Heart left ventricle (tissue), 16 donors: Measurements from ENCODE around the gene CTNNB1. TPM values are rescaled to one million over a fixed set of nuclear protein-coding genes. Genes with fewer than 3 reads are reported as not detected.

Experiments
- ATAC-seq, 4 donors: fragments of 200-7000 bp; cut with Tn5 transposase; one replicate each; pipeline ENCODE4 v1.9.1; 2020 to 2022; ENCODE audit warnings: moderate library complexity in 4 of 4, mild to moderate bottlenecking in 3 of 4, moderate number of reproducible peaks in 1 of 4
- DNase-seq, 5 donors: peaks; one replicate each; pipeline ENCODE4 v3.0.0-alpha.2; 2020
- H3K27ac ChIP-seq, 12 donors: fragments of 200-600 bp; sonication (generic) in 4 of 12; one replicate each; pipeline versions ENCODE4 v1.5.0 to v1.8.0; 2016 to 2022; ENCODE audit warnings: mild to moderate bottlenecking in 2 of 12
- H3K27me3 ChIP-seq, 9 donors: fragments of 200-600 bp; sonication (generic) in 2 of 9; one replicate each; pipeline versions ENCODE4 v1.5.1 to v1.8.0; 2016 to 2022; ENCODE audit warnings: mild to moderate bottlenecking in 3 of 9
- H3K36me3 ChIP-seq, 9 donors: fragments of 200-600 bp; sonication (generic) in 2 of 9; one replicate each; pipeline versions ENCODE4 v1.5.0 to v1.8.0; 2018 to 2022; ENCODE audit warnings: mild to moderate bottlenecking in 2 of 9
- H3K4me1 ChIP-seq, 12 donors: fragments of 200-600 bp; sonication (generic) in 4 of 12; one replicate each; pipeline versions ENCODE4 v1.5.0 to v1.8.0; 2016 to 2022; ENCODE audit warnings: mild to moderate bottlenecking in 3 of 12
- H3K4me3 ChIP-seq, 12 donors: fragments of 200-600 bp; sonication (generic) in 4 of 12; one replicate each; pipeline versions ENCODE4 v1.5.0 to v1.8.0; 2017 to 2022; ENCODE audit warnings: mild to moderate bottlenecking in 9 of 12, moderate library complexity in 4 of 12
- H3K9me3 ChIP-seq, 12 donors: fragments of 200-600 bp; sonication (generic) in 4 of 12; one replicate each; pipeline versions ENCODE4 v1.5.0 to v1.8.0; 2016 to 2022; ENCODE audit warnings: mild to moderate bottlenecking in 1 of 12
- CTCF ChIP-seq, 12 donors: fragments of 200-600 bp; sonication (generic) in 4 of 12; IDR thresholded peaks; one replicate each; pipeline versions ENCODE4 v1.5.0 to v1.8.0; 2018 to 2022; ENCODE audit warnings: antibody characterized with exemption in 12 of 12, mild to moderate bottlenecking in 5 of 12
- POLR2A ChIP-seq, 2 donors: fragments of 450-650 bp; IDR thresholded peaks; one replicate each; pipeline ENCODE4 v1.6.1; 2017; ENCODE audit warnings: antibody characterized with exemption in 2 of 2, mild to moderate bottlenecking in 2 of 2, moderate library complexity in 2 of 2
- WGBS, 4 donors: extraction: QIAGEN DNeasy Blood & Tissue Kit in 2 of 4; methylation state at CpG; one replicate each; pipeline versions ENCODE4 v1.1.5 to v1.1.7; 2013 to 2018; 5-methylcytosine and 5-hydroxymethylcytosine counted together
- intact Hi-C, 10 donors: fragments of 100-400 bp; cut with DNase I; formaldehyde crosslinking; loops; one replicate each; pipeline versions ENCODE4 v1.11.1 to v1.14.2; 2022
- polyA plus RNA-seq, 2 donors: library from polyadenylated mRNA; stranded (reverse); fragments of 200-250 nt; gene quantifications; one replicate each; pipeline ENCODE4 v1.2.3, GENCODE V29; 2013
- total RNA-seq, 9 donors: library from RNA; depleted of rRNA in 2 of 9; stranded (reverse); fragments of >200 nt in 2 of 9; fragmentation: NEBNext Ultra II Directional in 3 of 9; extraction: Animal tissue kit (Norgen Biotek cat#: 25700) in 3 of 9; gene quantifications; one replicate each; pipeline versions ENCODE4 v1.1.0 to v1.2.4, GENCODE V29; 2016 to 2023
- donor health status: ischemic (EF 13 %, LVEDD 7.1; RV severe dilation, severe dysfunction).
- donor health status: healthy with polysubstance abuse.
- donor health status: DM: no; HTN: yes; CAD: no.
- donor health status: DM: no; HTN: no; CAD: no.
- donor health status: ischemic (EF 25% LVEDD 6.9; RV normal size, moderate dysfunction).
- donor health status: ischemic (EF 25% LVEDD 5.7; RV mildly dilated, moderate dysfunction).
- donor health status: healthy.
- donor health status: DM: yes; HTN: yes; CAD: no.
- donor health status: ischemic (EF 35%, LVEDD 5.7; RV mildly dilated, moderate dysfunction).
- donor health status: nonischemic (EF 11% LVEDD 7.7; RV severe dilation, severe dysfunction).
- donor health status: DM: yes; HTN: yes; CAD: no.
- donor health status: PGD.
- donor health status: ischemic (EF 29% LVEDD 5.4; RV normal size, mild dysfunction).
- donor health status: nonischemic (EF 23%, LVEDD 6.1; RV moderate dilation, normal function).

Gene CTNNB1
- total and polyA plus RNA-seq, 11 donors: 25.6 to 301 (median 208) TPM

DNA sequence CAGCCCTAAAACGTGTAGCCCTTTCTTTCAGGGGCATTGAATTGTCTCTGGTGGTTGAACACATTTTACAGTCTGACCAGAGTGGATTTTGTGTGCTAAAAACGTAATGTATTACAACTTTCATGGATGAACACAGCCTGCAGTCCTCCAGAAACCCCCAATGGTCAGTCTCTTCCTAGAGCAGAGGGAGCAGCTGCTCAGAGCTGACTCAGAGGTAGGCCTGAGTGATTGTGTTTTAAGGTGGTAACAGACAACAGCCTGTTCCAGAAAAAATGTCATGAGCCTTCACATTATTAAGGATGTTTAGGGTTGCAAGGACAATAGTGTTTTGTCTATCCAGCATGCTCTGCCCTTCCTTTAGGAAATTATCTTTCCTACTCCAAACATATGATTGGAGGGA lies 34.5 kb upstream of the CTNNB1 start:
- intact Hi-C loops: no loop called here
- Histone ChIP-seq H3K4me3 (no peak overlapping the region), H3K9me3 (no peaks in the 10 kb centered on the region), H3K27ac (no peak overlapping the region), H3K4me1 (no peaks in the 10 kb centered on the region), H3K27me3 (no peaks in the 10 kb centered on the region), H3K36me3 (no peaks in the 10 kb centered on the region)
- no peak for DNase-seq
- no peak for ATAC-seq
- WGBS, 4 donors: 52 to 75% (median 63%) methylated on average over 2 of the region's 2 CpGs
- TF ChIP-seq CTCF (IDR thresholded peaks at IDR 0.05): no peak
- no peak for TF ChIP-seq POLR2A (IDR thresholded peaks at IDR 0.05)

DNA sequence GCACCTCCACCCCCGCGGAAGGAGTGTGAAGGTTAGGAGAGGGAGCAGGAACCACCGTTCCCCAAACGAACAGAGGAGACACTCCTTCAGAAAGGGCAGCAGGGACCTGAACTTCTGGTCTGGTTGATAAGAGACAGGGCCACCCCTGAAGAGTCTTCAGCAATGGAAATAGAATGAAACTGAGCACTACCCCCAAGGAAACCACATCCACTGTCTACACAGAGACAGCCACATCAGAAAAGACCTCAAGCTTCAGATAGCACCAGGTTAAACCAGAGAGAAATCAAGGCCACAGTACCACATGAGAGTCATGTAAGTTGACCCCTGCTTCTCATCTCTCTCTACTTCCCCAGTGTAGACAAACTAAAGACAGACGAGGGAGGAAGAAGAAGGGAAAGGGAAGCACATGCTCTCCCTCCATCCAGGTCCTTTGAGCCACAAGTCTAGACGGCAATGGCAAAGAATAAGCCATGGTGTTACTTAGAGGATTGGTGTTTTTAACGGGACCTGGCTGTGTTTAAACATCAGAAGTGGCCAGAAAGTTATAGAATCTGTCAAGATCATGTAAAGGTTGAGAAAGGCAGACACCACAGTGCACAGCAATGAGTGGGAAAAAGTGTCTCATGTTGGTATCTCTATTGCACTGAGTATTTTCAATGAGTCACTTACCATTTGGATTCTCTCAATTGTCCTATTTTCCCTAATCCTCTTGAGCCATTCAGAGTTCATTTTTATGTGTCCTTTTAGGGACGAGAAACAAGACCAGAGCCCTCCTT lies 31.4 kb upstream of the CTNNB1 start:
- DNase-seq: no peak
- WGBS, 4 donors: 83 to 91% (median 88%) methylated on average over 8 of the region's 8 CpGs
- no peak for TF ChIP-seq CTCF (IDR thresholded peaks at IDR 0.05)
- TF ChIP-seq POLR2A (IDR thresholded peaks at IDR 0.05): no peak
- no peak overlapping the region for H3K27ac ChIP-seq
- intact Hi-C loops: no loop called here
- H3K4me3 ChIP-seq: no peak overlapping the region
- no peaks in the 10 kb centered on the region for H3K27me3 ChIP-seq
- ATAC-seq: no peak
- no peaks in the 10 kb centered on the region for H3K9me3 ChIP-seq
- H3K4me1 ChIP-seq: no peaks in the 10 kb centered on the region
- no peaks in the 10 kb centered on the region for H3K36me3 ChIP-seq

- no peaks in the 10 kb centered on the region for H3K36me3 ChIP-seq
- intact Hi-C loops: no loop called here
- H3K27ac ChIP-seq: no peak overlapping the region
- TF ChIP-seq CTCF (IDR thresholded peaks at IDR 0.05) (no peak), POLR2A (IDR thresholded peaks at IDR 0.05) (no peak)
- H3K4me1 ChIP-seq: no peaks in the 10 kb centered on the region
- no peaks in the 10 kb centered on the region for H3K9me3 ChIP-seq
- no peak overlapping the region for H3K4me3 ChIP-seq
- no peak for ATAC-seq
- no peaks in the 10 kb centered on the region for H3K27me3 ChIP-seq
- no peak for DNase-seq
- 57 to 65% (median 60%) methylated on average over 5 of the region's 5 CpGs for WGBS, 4 donors
Observed at GRCh38 chr3:41169023-41169422, 30.3 kb upstream of the CTNNB1 start.

DNA sequence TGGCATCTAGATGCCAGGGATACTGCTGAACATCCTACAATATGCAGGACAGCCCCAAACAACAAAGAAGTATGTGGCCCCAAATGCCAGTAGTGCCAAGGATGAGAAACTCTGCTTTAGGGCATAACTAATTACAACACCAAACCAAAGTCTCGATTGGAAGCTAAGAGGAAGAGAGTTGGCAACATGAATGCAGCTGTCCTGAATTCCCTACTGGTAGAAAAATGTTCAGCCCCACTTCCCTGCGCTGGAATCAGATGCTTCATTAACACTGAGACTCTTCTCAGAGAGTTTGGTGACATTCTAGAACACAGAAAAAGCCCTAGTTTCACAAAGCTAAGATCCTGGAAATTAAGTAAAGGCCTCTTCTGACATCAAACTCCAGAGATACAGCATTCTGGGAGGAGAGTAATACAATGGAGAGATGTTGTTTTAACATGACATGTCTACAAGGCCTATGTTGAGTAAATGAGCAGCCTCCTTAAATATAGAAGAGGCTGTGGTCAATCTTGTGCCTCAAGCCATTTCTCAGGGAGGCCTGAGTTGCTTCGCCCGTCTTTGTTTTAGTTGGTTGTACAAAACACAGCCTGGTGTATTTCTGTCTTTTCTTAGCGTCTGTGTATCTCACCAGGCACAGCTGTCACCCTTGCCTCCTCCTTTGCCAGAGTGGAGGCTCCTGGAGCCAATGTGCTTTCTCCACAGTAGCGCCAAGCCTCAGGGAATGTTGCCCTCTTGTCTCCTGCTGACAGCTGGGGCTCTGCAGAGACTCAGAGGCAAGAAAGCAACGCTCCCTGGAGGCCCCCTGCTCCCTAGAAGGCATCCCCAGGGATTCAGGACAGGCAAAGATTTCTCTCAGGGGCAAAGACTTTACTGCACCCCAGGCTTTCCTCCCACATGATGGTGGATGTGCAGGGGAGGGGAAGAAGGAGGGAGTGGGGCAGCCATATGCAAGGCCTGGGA lies 25.1 kb upstream of the CTNNB1 start:
- no peak overlapping the region for H3K27ac ChIP-seq
- no peaks in the 10 kb centered on the region for H3K27me3 ChIP-seq
- no peaks in the 10 kb centered on the region for H3K36me3 ChIP-seq
- no peak overlapping the region for H3K4me3 ChIP-seq
- no peaks in the 10 kb centered on the region for H3K9me3 ChIP-seq
- ATAC-seq (peak in 2 of 4 donors; percentile 36 to 51), DNase-seq (no peak)
- no peaks in the 10 kb centered on the region for H3K4me1 ChIP-seq
- TF ChIP-seq POLR2A (IDR thresholded peaks at IDR 0.05) (no peak), CTCF (IDR thresholded peaks at IDR 0.05) (no peak)
- 58 to 66% (median 63%) methylated on average over 7 of the region's 7 CpGs for WGBS, 4 donors
- intact Hi-C loops: no loop called here
